HG03575 (cell line): ENCODE results near the gene PLEKHG4.

Experiments
- ATAC-seq: cut with Tn5 transposase; IDR thresholded peaks from one replicate; pipeline ENCODE4 v1.9.1; 2021; ENCODE audit not compliant: unreplicated experiment, insufficient number of reproducible peaks, low FRiP score; ENCODE audit errors: extremely low read depth

The PLEKHG4 gene

DNA sequence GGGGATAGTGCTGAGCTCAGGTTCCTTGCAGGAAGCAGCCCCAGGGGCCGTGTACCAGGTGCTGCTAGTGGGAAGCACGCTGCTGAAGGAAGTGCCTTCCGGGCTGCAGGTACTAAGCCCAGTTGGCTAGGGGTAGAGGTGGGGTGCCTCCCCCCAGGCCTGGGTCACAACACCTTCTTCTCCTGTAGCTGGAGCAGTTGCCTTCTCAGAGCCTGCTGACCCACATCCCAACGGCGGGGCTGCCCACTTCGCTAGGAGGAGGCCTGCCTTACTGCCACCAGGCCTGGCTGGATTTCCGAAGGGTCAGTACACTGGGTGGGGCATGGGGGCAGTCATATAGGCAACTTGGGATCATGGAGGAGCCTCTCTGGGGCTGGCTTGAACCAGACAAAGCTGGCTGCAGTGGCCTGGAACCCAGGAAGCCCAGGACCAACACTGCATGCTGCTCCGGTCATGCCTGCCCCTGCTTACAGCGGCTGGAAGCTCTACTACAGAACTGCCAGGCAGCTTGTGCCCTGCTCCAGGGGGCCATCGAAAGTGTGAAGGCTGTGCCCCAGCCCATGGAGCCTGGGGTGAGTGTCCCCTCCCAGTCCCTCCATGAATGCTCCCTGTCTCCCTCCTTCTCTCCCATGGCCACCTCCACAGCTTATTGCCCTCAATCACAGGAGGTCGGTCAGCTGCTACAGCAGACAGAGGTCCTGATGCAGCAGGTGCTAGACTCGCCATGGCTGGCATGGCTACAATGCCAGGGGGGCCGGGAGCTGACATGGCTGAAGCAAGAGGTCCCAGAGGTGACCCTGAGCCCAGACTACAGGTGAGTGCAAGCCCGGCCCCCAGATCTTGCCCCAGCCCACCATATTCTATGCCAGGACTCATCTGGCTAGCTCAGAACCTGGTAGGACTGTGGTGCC, 2.5 kb downstream of the PLEKHG4 start:
- no peak for ATAC-seq

DNA sequence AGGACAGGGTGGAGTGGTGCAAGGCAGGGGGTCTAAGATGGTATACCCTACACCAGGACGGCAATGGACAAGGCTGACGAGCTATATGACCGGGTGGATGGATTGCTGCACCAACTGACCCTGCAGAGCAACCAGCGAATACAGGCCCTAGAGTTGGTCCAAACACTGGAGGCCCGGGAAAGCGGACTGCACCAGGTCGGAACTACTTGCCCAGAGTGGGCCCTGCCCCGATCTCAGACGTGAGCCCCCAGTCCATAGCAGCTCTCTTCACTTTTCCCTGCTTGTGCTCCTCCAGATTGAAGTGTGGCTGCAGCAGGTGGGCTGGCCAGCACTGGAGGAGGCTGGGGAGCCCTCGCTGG, 3.1 kb downstream of the PLEKHG4 start:
- no peak for ATAC-seq

- ATAC-seq: no peak
Observed at GRCh38 chr16:67283039-67283825, 3.9 kb downstream of the PLEKHG4 start.

DNA sequence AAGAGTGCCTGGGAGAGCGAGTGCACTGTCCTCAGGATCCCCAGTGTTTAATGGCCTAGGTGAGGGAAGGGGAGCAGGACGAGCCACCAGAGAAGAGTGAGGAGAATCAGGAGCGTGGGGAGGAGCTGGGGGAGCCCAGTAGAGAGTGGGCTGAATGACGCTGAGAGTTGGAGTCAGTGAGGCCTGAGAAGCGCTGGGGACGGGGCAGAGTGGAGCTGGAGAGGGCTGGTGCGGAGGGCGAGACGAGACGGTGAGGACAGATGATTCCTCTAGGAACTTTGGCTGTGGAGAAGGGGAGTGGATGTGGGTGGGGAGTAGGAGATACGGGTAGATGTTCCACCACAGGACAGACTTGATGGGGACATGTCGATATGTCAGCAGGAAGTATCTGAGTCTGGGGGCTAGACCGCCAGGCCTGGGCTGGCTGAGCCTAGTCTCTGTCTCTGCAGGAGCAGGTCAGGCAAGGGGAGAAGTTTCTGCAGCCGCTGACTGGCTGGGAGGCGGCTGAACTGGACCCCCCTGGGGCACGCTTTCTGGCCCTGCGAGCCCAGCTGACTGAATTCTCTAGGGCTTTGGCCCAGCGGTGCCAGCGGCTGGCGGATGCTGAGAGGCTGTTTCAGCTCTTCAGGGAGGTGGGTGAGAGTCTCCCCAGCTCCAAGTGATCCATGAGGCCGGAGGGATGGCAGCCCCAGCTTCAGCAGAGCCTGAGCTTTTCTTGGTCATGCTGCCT, 4.7 kb downstream of the PLEKHG4 start:
- ATAC-seq: no peak

- no peak for ATAC-seq
Observed at GRCh38 chr16:67284699-67285646, 5.6 kb downstream of the PLEKHG4 start.

- no peak for ATAC-seq
Observed at GRCh38 chr16:67286441-67287235, 7.3 kb downstream of the PLEKHG4 start.

- no peak for ATAC-seq
Observed at GRCh38 chr16:67287960-67288359, 8.6 kb downstream of the PLEKHG4 start.

GRCh38 chr16:67291461-67291860, 12.1 kb downstream of the PLEKHG4 start:
- no peak for ATAC-seq

DNA sequence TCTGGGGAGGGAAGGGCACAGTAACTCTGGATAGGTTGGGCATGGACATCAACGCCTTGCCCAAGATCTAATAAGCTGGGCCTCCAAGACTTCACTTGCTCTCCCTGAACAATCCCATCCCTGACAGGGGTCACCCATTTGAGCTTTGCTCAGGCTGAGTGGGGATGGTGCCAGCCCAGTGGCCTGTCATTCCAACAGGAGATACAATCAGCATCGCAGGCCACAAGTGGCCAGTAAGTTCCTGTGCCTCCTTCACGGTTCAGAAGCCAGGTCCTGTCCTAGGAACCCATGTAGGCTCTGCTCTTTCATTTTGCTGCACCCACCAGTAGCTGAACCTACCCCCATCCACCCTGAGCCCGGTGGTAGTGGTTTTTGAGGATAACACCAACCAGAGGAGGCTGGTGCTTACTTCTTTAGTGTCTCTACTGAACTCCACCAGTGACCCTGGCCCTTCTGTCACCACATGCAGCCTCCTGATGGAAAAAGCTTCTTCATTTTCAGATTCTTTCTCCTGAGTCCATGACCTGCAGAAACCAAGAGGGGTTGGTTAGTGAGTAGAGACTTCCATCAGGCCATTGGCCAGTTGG, 14.9 kb downstream of the PLEKHG4 start:
- ATAC-seq: no peak

DNA sequence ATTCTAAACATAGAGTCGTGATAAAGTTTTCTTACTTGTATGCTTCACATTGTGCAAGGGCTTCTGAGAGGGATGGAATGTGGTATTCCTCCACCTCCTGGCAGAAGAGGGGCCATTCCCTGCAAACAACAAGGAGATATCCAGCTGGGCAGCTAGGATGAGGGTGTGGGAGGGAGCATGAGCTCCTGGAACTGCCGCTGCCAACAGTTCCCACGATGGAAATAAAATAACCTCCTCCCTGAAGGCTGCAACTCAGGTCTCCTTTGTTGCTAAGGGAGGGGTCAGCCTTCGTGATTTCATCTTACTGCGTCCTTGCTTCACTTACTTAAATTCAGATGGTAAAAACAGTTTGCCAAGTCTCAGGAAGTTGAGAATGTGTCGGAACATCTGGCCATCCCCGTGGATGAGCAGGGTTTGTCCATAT, 15.6 kb downstream of the PLEKHG4 start:
- no peak for ATAC-seq

DNA sequence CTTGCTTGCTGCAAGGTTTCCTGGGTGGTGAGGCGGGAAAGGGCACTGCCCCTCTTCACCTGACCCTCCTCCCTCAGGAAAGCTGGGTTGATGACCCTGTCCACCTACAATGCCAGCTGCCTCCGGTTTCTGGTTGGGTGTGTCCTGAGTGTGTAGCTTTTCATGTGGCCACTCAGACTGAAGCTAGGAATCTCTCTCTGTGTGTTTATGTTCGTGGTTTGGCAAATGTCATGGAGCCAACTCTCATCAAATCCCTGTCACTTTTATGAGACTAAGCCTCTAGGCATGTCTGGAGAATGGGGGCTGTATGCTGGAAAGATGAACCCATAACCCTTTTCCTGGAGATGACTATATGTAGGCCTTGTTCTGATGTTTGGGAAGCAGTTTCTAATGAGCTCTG, 17.1 kb downstream of the PLEKHG4 start:
- ATAC-seq: no peak

GRCh38 chr16:67298277-67298676, 18.9 kb downstream of the PLEKHG4 start:
- no peak for ATAC-seq

DNA sequence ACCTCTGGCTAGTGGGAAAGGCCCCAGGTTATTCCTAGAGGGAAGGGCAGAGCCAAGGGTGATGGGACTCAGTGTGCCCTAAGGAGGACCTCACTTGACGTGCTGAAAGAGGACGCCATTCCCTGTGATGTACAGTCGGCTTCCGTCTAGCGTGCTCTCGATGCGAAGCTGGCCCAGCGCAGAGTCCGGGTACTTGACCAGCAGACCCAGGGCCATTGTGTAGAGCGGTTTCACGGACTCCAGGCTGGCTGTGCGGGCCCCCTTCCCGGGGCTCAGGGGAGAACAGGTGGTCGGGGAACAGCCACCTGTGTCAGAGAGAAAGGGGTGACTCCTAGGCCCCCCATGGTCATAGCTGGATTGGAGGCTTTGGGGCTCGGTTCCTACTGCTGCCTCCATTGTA, 19.9 kb downstream of the PLEKHG4 start:
- no peak for ATAC-seq

DNA sequence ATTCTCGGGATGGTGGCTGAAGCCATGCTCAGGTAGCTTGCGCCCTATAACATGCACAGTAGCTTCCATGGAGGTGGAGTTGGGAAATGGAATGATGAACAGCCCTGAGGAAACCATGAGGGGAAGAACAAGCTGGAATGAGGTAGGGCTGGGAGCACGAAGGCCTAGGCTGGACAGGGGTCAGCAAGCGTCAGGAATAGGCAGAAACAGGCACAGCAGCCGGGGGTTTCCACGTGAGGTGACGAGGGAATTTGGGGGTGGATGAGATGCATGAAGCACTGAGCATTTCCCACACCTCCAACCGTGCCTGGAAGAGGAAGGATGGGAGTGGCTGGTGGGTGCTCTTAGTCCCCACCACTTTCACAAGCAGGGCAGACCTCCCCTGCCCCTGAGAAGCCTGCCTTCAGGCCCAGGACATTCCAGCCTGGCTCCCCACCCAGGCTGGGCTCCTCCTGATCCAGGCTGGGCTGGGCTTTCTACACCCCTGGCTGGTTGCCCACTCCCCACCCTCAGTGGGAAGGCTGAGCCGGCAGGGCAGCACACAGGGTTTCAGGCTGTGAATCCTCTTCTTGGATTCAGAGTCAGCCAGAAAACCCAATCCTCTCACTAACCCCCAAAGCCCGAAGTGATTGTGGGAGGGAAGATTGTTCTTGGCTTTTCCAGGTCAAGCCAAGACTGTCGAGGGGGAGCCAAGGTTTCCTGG, 21.9 kb downstream of the PLEKHG4 start:
- no peak for ATAC-seq

DNA sequence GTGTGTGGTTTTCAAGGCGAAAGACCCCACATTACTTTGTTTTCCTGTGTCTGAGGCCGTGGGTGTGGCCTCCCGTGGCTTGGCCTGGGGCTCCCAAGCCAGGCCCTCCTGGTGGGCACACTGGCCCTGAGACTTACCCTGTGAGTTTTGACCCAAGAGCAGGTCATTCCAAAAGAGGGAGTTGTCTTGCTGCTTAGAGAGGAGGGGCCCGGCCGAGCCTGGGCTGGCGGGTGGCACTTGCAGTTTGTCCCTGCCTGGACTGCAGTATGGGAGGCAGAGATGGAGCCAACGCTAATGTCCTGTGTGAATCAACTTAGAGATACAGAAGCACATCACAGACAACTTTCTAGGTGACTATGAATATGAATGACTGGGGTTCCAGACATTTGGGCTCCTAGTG, 22.7 kb downstream of the PLEKHG4 start:
- ATAC-seq: no peak

DNA sequence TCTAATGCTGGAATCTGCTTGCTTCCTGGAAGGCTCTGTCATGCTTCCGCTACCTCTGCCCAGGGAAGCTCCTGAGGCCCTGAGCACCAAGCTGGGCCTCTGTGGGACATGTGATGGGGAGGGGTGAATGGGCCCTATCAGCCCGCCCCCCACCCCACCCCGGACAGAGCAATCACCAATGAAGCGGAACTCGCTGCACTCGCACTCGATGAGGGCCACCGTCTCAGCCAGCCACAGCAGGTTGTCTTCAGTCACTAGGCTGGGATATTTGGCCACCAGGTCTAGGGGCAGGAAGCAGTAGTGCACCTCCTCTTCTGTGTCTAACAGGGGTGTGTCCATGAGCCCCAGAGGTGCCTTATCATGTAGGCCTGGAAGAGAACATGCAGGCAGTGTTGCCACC, 23.6 kb downstream of the PLEKHG4 start:
- ATAC-seq: no peak

DNA sequence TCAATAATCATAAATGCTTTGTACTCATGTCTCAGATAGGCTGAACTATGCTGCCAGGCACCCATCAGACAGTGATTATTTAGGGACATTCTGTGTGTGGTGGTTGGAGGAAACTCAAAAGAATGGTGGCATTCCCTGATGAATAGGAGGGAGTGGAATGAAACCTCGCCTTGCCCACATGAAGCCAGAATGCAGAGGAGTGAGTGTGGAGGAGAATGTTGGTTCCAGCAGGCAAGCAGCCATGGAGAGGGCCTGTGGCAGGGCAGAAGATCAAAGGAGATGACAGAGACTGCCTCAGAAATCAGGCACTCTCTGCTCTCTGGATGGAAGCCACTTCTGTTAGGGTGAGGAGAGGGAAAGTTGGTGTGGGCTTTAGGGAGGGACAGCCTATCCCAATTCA, 24.7 kb downstream of the PLEKHG4 start:
- no peak for ATAC-seq
